Esophagus muscularis mucosa (tissue), 4 donors: Measurements from ENCODE around the gene DRG2. TPM values are rescaled to one million over a fixed set of nuclear protein-coding genes. Genes with fewer than 3 reads are reported as not detected.

Experiments
- DNase-seq: peaks from one replicate; pipeline ENCODE4 v3.0.0-alpha.2; 2017; ENCODE audit errors: extremely low spot score
- H3K27ac ChIP-seq, 4 donors: fragments of 200-600 bp; sonication (generic); replicated peaks in 1 of 4; 1 replicate in 3 of 4; 2 replicates in 1 of 4; pipeline ENCODE4 v1.5.1; 2016 to 2019; ENCODE audit warnings: mild to moderate bottlenecking in 1 of 4
- H3K27me3 ChIP-seq, 4 donors: fragments of 200-600 bp; sonication (generic); one replicate each; pipeline versions ENCODE4 v1.5.1 to v1.6.0; 2016 to 2019
- H3K36me3 ChIP-seq, 4 donors: fragments of 200-600 bp; sonication (generic); one replicate each; pipeline ENCODE4 v1.5.1; 2016 to 2019
- H3K4me1 ChIP-seq, 4 donors: fragments of 200-600 bp; sonication (generic); one replicate each; pipeline ENCODE4 v1.5.1; 2016 to 2019
- H3K4me3 ChIP-seq, 4 donors: fragments of 200-600 bp; sonication (generic); 1 replicate in 2 of 4; 2 replicates in 2 of 4; pipeline ENCODE4 v1.5.1; 2016 to 2019; ENCODE audit warnings: mild to moderate bottlenecking in 4 of 4, moderate library complexity in 1 of 4
- H3K9me3 ChIP-seq, 4 donors: fragments of 200-600 bp; sonication (generic); 1 replicate in 3 of 4; 2 replicates in 1 of 4; pipeline ENCODE4 v1.5.1; 2016 to 2019
- EP300 ChIP-seq: sonication (generic); formaldehyde crosslinking; IDR thresholded peaks from one replicate; pipeline ENCODE4 v1.6.1; 2017; ENCODE audit warnings: antibody characterized with exemption
- POLR2A ChIP-seq: fragments of 450-650 bp; IDR thresholded peaks from one replicate; pipeline ENCODE4 v1.6.1; 2017; ENCODE audit warnings: antibody characterized with exemption, moderate library complexity, mild to moderate bottlenecking, low read depth
- POLR2AphosphoS5 ChIP-seq, 2 donors: sonication (generic); formaldehyde crosslinking; IDR thresholded peaks; one replicate each; pipeline ENCODE4 v1.6.1; 2017; ENCODE audit warnings: antibody characterized with exemption in 2 of 2
- WGBS: methylation state at CpG from one replicate; pipeline ENCODE4 v1.1.5; 2018; 5-methylcytosine and 5-hydroxymethylcytosine counted together
- intact Hi-C: fragments of 100-400 bp; cut with DNase I; formaldehyde crosslinking; loops from one replicate; pipeline ENCODE4 v1.15.1; 2023
- total RNA-seq, 4 donors: library from RNA; depleted of rRNA; stranded (reverse); fragments of >200 nt; gene quantifications; one replicate each; pipeline versions ENCODE4 v1.1.0 to v1.2.1, GENCODE V29; 2016
- TF ChIP-seq, protein P1 (sequence below), 3 experiments: fragments of 200-600 bp in 2 of 3; fragments of 450-650 bp in 1 of 3; sonication (generic) in 2 of 3; IDR thresholded peaks; one replicate each; pipeline ENCODE4 v1.5.1; 2017 to 2019; ENCODE audit warnings: antibody characterized with exemption in 3 of 3, mild to moderate bottlenecking in 2 of 3, moderate library complexity in 1 of 3

The DRG2 gene
- total RNA-seq, 4 donors from 2014 or later = 27.4 to 33.8 (median 33.0) TPM

DNA sequence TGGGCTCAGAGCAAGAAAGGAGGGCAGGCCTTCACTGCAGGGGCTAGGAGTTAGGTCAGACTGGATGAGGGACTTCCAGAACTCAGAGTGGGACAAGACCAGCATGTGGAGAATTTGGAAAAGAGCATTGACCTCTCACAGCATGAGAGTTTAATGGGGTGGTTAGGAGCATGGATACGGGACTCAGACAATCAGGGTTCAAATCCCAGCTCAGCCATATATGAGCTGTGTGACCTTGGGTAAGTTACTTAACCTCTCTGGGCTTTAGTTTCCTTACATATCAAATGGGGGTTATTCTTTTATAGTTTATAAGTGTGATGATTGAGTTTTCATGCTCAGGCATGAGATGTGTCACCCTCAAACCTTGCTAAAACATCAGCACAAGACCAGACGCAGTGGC is 58.5 kb downstream of the DRG2 start:
- WGBS = 95% methylated on average over 2 of the region's 2 CpGs

DNA sequence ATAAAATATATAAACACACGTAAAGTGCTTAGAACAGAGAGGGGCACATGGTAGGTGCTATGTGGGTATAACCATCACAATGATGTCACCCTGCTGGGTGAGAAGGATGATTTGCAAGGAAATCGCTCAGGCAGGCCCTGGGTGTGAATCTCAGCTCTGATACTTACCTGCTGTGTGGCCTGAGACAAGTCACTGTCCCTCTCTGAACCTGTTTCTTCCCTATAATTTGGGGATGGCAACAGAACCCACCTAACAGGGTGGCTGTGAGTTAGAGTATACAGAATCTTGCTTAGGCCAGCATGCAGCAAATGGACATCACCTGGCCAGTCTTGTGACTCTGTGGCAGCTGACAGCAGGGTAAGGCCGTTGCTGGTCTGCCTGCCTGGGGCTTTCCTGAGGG is 59.2 kb downstream of the DRG2 start:
- Histone ChIP-seq H3K4me3 (no peak overlapping the region), H3K27ac (no peak overlapping the region), H3K36me3 (no peaks in the 10 kb centered on the region), H3K4me1 (no peaks in the 10 kb centered on the region), H3K9me3 (no peaks in the 10 kb centered on the region), H3K27me3 (peaks cover 0 to 25% (median 0%) of the 10 kb centered on the region in 4 donors)
- intact Hi-C loops = no loop called here
- WGBS = 83% methylated on average over 3 of the region's 3 CpGs
- no peak for DNase-seq
- no peak for TF ChIP-seq POLR2AphosphoS5 (IDR thresholded peaks at IDR 0.05)
- TF ChIP-seq, protein P1, sequence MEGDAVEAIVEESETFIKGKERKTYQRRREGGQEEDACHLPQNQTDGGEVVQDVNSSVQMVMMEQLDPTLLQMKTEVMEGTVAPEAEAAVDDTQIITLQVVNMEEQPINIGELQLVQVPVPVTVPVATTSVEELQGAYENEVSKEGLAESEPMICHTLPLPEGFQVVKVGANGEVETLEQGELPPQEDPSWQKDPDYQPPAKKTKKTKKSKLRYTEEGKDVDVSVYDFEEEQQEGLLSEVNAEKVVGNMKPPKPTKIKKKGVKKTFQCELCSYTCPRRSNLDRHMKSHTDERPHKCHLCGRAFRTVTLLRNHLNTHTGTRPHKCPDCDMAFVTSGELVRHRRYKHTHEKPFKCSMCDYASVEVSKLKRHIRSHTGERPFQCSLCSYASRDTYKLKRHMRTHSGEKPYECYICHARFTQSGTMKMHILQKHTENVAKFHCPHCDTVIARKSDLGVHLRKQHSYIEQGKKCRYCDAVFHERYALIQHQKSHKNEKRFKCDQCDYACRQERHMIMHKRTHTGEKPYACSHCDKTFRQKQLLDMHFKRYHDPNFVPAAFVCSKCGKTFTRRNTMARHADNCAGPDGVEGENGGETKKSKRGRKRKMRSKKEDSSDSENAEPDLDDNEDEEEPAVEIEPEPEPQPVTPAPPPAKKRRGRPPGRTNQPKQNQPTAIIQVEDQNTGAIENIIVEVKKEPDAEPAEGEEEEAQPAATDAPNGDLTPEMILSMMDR (IDR thresholded peaks at IDR 0.05) = no peak

More for the DNA sequence above, 58.5 kb downstream of the DRG2 start:
- Histone ChIP-seq H3K36me3 (no peaks in the 10 kb centered on the region), H3K27ac (no peak overlapping the region), H3K27me3 (peaks cover 0 to 31% (median 0%) of the 10 kb centered on the region in 4 donors), H3K4me3 (no peak overlapping the region), H3K9me3 (no peaks in the 10 kb centered on the region), H3K4me1 (peaks cover 0 to 3% (median 0%) of the 10 kb centered on the region in 4 donors)
- intact Hi-C loops = no loop called here
- DNase-seq = no peak
- no peak for TF ChIP-seq POLR2A
- TF ChIP-seq POLR2AphosphoS5 (IDR thresholded peaks at IDR 0.05) = no peak
- TF ChIP-seq, protein P1 (IDR thresholded peaks at IDR 0.05) = no peak
- no peak for TF ChIP-seq EP300

DNA sequence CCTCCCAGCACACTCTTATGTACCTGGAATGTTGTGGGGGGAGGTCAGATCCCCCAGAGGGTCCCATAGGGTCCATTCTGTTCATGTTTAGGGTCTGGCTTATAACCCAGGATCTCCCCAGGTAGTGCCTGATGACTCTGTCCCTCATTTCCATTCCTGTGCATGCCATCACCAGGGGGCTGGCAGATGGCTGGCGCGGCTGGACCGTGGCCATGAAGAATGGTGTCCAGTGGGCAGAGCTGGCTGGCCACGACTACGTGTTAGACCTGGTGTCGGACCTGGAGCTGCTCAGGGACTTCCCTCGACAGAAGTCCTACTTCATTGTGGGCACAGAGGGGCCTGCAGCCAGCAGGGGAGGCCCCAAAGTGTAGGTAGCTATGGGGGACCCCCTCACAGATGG is 60.8 kb downstream of the DRG2 start:
- intact Hi-C loops = no loop called here
- Histone ChIP-seq H3K4me3 (no peak overlapping the region), H3K9me3 (no peaks in the 10 kb centered on the region), H3K36me3 (no peaks in the 10 kb centered on the region), H3K27ac (no peak overlapping the region), H3K27me3 (peaks cover 0 to 9% (median 0%) of the 10 kb centered on the region in 4 donors), H3K4me1 (peaks cover 7 to 12% (median 11%) of the 10 kb centered on the region in 4 donors)
- no peak for DNase-seq
- TF ChIP-seq POLR2A (no peak), POLR2AphosphoS5 (IDR thresholded peaks at IDR 0.05) (no peak), EP300 (no peak)
- TF ChIP-seq, protein P1 (IDR thresholded peaks at IDR 0.05) = no peak
- WGBS = no CpG with 5 or more reads among the region's 7 CpGs

DNA sequence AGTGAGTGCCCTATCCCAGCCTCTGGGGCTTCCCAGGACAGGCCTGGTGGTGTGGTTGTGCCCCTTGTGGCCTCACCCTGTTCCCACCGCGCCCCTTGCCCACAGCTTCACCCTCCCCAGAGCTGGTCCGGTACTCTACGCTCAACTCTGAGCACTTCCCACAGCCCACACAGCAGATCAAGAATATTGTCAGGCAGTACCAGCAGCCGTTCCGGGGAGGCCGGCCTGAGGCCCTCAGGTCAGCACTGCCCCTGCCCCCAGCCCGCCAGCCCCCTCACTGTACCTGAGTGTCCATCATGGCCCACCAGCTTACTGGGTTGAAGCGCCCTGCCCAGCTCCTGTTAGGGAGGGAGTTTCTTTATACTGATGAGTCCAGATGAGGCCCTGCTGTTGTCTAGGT is 63.5 kb downstream of the DRG2 start:
- DNase-seq = no peak
- TF ChIP-seq POLR2A (no peak), EP300 (no peak), POLR2AphosphoS5 (IDR thresholded peaks at IDR 0.05) (no peak)
- TF ChIP-seq, protein P1 (IDR thresholded peaks at IDR 0.05) = no peak
- no peak overlapping the region for H3K4me3 ChIP-seq
- H3K27me3 ChIP-seq = no peaks in the 10 kb centered on the region
- H3K36me3 ChIP-seq = no peaks in the 10 kb centered on the region
- H3K27ac ChIP-seq = no peak overlapping the region
- WGBS = 89% methylated on average over 6 of the region's 9 CpGs
- peaks cover 7 to 25% (median 19%) of the 10 kb centered on the region in 4 donors for H3K4me1 ChIP-seq
- intact Hi-C loops = loop anchor here (5.0 kb wide), 1 partner anchor 36 kb away; no protein-coding TSS in a partner anchor
- H3K9me3 ChIP-seq = no peaks in the 10 kb centered on the region

DNA sequence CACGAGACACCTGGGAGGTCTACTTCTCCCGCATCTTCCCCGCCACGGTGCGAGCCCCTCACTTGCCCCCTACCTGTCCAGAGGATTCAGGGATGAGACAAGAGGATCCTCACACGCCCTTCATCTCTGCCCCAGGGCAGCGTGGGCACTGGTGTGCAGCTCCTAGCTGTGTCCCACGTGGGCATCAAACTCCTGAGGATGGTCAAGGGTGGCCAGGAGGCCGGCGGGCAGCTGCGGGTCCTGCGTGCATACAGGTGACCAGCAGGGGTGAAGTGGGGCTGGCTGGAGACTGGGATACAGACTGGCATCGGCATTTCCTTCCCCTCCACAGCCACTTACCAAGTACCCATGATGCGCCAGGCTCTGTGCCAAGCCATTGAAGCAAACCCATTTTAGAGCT is 67.4 kb downstream of the DRG2 start:
- 96% methylated on average over 9 of the region's 14 CpGs for WGBS

More for the DNA sequence above, 67.4 kb downstream of the DRG2 start:
- peak overlapping the region in 1 of 4 donors; percentile 20 for H3K27ac ChIP-seq
- no peaks in the 10 kb centered on the region for H3K36me3 ChIP-seq
- TF ChIP-seq POLR2AphosphoS5 (IDR thresholded peaks at IDR 0.05) (no peak), POLR2A (no peak), EP300 (no peak)
- TF ChIP-seq, protein P1 (IDR thresholded peaks at IDR 0.05) = no peak
- intact Hi-C loops = no loop called here
- no peaks in the 10 kb centered on the region for H3K27me3 ChIP-seq
- H3K4me1 ChIP-seq = peaks cover 7 to 43% (median 36%) of the 10 kb centered on the region in 4 donors
- H3K9me3 ChIP-seq = no peaks in the 10 kb centered on the region
- DNase-seq = no peak
- H3K4me3 ChIP-seq = no peak overlapping the region
